Psoas muscle (tissue), 8 donors: ENCODE data around the gene WDR55. TPM values are rescaled to one million over a fixed set of nuclear protein-coding genes. Genes with fewer than 3 reads are reported as not detected.
"Not testable (repeated sequence)": the region's sequence is repeated elsewhere in the genome, so short reads cannot be mapped to it uniquely, and the experiment has no call there.

ENCODE experiments used
- ATAC-seq, 4 donors: fragments of 200-7000 bp; cut with Tn5 transposase; one replicate each; pipeline ENCODE4 v1.9.1; 2020; ENCODE audit warnings: moderate library complexity in 3 of 4, mild to moderate bottlenecking in 2 of 4
- DNase-seq, 2 donors: peaks; one replicate each; pipeline ENCODE4 v3.0.0-alpha.2; 2020
- H3K27ac ChIP-seq: fragments of 200-600 bp; one replicate; pipeline ENCODE4 v1.8.0; 2022
- H3K27me3 ChIP-seq, 3 donors: fragments of 200-600 bp in 1 of 3; one replicate each; pipeline versions ENCODE4 v1.6.1 to v1.8.0; 2013 to 2022; ENCODE audit warnings: low read length in 2 of 3, mild to moderate bottlenecking in 2 of 3, moderate library complexity in 1 of 3; ENCODE audit not compliant: insufficient read depth in 3 of 3
- H3K36me3 ChIP-seq, 2 donors: fragments of 200-600 bp in 1 of 2; one replicate each; pipeline versions ENCODE4 v1.6.1 to v1.8.0; 2013 to 2022; ENCODE audit warnings: low read depth in 1 of 2, mild to moderate bottlenecking in 1 of 2, moderate library complexity in 1 of 2; ENCODE audit not compliant: insufficient read depth in 1 of 2
- H3K4me1 ChIP-seq: fragments of 200-600 bp; one replicate; pipeline ENCODE4 v1.8.0; 2022
- H3K4me3 ChIP-seq: fragments of 200-600 bp; one replicate; pipeline ENCODE4 v1.8.0; 2022; ENCODE audit warnings: mild to moderate bottlenecking
- H3K9me3 ChIP-seq: fragments of 200-600 bp; one replicate; pipeline ENCODE4 v1.8.0; 2022
- WGBS, 3 donors: extraction: QIAGEN DNeasy Blood & Tissue Kit; methylation state at CpG; one replicate each; pipeline versions ENCODE4 v1.1.6 to v1.1.7; 2013; 5-methylcytosine and 5-hydroxymethylcytosine counted together
- intact Hi-C, 2 donors: fragments of 100-400 bp; cut with DNase I; formaldehyde crosslinking; loops; one replicate each; pipeline versions ENCODE4 v1.11.0 to v1.14.2; 2022
- polyA plus RNA-seq, 3 donors: library from polyadenylated mRNA; stranded (reverse); fragments of 200-250 nt; gene quantifications; one replicate each; pipeline ENCODE4 v1.2.3, GENCODE V29; 2013
- total RNA-seq, 4 donors: library from RNA; stranded (reverse); fragmentation: NEBNext Ultra II Directional in 2 of 4; extraction: Animal tissue kit (Norgen Biotek cat#: 25700) in 2 of 4; gene quantifications; one replicate each; pipeline versions ENCODE4 v1.2.1 to v1.2.4, GENCODE V29; 2021 to 2023
- TF ChIP-seq, protein P1 (sequence below): fragments of 200-600 bp; IDR thresholded peaks from one replicate; pipeline ENCODE4 v1.8.0; 2022; ENCODE audit warnings: antibody characterized with exemption
- donor health status: healthy with polysubstance abuse.
- donor health status: DM: no; HTN: no; CAD: no; lungs with moderate emphysema.
- donor health status: Bipolar disorder and iron deficiency.
- donor health status: healthy.
- donor health status: DM: yes; HTN: yes; CAD: no.
- donor health status: DM: no; HTN: no; CAD: no.
- donor health status: DM: no; HTN: no; CAD: no.
- donor health status: DM: yes; HTN: yes; CAD: no.

WDR55 gene
- total and polyA plus RNA-seq, 7 donors, result 9.9 to 33.4 (median 14.4) TPM

- ATAC-seq (no peak), DNase-seq (no peak)
- no peaks in the 10 kb centered on the region for H3K9me3 ChIP-seq
- TF ChIP-seq, protein P1, sequence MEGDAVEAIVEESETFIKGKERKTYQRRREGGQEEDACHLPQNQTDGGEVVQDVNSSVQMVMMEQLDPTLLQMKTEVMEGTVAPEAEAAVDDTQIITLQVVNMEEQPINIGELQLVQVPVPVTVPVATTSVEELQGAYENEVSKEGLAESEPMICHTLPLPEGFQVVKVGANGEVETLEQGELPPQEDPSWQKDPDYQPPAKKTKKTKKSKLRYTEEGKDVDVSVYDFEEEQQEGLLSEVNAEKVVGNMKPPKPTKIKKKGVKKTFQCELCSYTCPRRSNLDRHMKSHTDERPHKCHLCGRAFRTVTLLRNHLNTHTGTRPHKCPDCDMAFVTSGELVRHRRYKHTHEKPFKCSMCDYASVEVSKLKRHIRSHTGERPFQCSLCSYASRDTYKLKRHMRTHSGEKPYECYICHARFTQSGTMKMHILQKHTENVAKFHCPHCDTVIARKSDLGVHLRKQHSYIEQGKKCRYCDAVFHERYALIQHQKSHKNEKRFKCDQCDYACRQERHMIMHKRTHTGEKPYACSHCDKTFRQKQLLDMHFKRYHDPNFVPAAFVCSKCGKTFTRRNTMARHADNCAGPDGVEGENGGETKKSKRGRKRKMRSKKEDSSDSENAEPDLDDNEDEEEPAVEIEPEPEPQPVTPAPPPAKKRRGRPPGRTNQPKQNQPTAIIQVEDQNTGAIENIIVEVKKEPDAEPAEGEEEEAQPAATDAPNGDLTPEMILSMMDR, result no peak
- 84 to 90% (median 85%) methylated on average over 7 of the region's 7 CpGs for WGBS, 3 donors
- H3K27me3 ChIP-seq, result peaks cover 0 to 3% (median 3%) of the 10 kb centered on the region in 3 donors
- no peaks in the 10 kb centered on the region for H3K4me1 ChIP-seq
- no peak overlapping the region for H3K27ac ChIP-seq
- no peak overlapping the region for H3K4me3 ChIP-seq
- H3K36me3 ChIP-seq, result no peaks in the 10 kb centered on the region
- intact Hi-C loops, result loop anchor here in 1 of 2 donors (5.0 kb wide), 1 partner anchor 346 kb away; no protein-coding TSS in a partner anchor
Observed at GRCh38 chr5:140718266-140718592, 53.5 kb downstream of the WDR55 start.

DNA sequence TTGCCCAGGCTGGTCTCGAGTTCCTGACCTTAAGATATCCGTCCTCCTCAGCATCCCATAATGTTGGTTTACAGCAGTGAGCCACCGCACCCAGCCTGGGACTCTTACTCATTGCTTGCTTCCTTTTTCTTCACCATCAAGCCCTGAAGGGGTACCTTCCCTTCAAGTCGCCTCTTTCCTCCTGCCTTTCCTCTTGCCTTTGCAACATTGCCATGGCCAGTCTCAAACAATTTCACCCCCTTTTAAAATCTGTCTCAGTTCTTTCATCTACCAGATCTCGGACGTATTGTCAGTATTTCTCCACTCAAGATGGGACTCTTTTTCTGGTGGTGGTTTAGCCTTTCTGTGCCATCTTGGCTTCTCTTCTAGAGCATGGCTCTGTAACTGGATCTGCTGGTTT lies 56.0 kb downstream of the WDR55 start:
- H3K4me3 ChIP-seq, DNase-seq, H3K27me3 ChIP-seq, H3K4me1 ChIP-seq, H3K27ac ChIP-seq, H3K36me3 ChIP-seq, intact Hi-C loops, H3K9me3 ChIP-seq, ATAC-seq: not testable (repeated sequence)
- WGBS, 3 donors, result 50 to 73% (median 58%) methylated on average over 5 to 6 of the region's 6 CpGs

- H3K9me3 ChIP-seq, H3K4me3 ChIP-seq, intact Hi-C loops, ATAC-seq, H3K4me1 ChIP-seq, H3K27me3 ChIP-seq, H3K36me3 ChIP-seq, H3K27ac ChIP-seq, DNase-seq: not testable (repeated sequence)
- 76 to 78% (median 77%) methylated on average over 4 to 5 of the region's 5 CpGs for WGBS, 3 donors
Observed at GRCh38 chr5:140721395-140721794, 56.7 kb downstream of the WDR55 start.

Other genes starting within 250 kb of the WDR55 start
- gene EIF4EBP3, start 117.2 kb upstream of the WDR55 start, total RNA-seq, result 100 to 1,000 TPM in 1 of 4 donors, 10 to 100 TPM in 3; 31.7 to 116 (median 40.5) TPM
- 10 to 100 TPM; 43.8 to 81.8 (median 64.2) TPM for gene EIF4EBP3, start 117.2 kb upstream of the WDR55 start, polyA plus RNA-seq
- gene SRA1, start 107.4 kb upstream of the WDR55 start, total RNA-seq, result 10 to 100 TPM; 33.4 to 58.5 (median 37.6) TPM
- gene SRA1, start 107.4 kb upstream of the WDR55 start, polyA plus RNA-seq, result 10 to 100 TPM; 36.9 to 78.0 (median 58.6) TPM
- gene APBB3, start 100.3 kb upstream of the WDR55 start, total RNA-seq, result 10 to 100 TPM in 3 of 4 donors, 1 to 10 TPM in 1; 9.5 to 25.4 (median 16.4) TPM
- 1 to 10 TPM; 4.3 to 7.6 (median 6.6) TPM for gene APBB3, start 100.3 kb upstream of the WDR55 start, polyA plus RNA-seq
- 100 to 1,000 TPM in 3 of 4 donors, 10 to 100 TPM in 1; 95.7 to 129 (median 117) TPM for gene SLC35A4, start 100.1 kb upstream of the WDR55 start, total RNA-seq
- 100 to 1,000 TPM in 1 of 3 donors, 10 to 100 TPM in 2; 49.9 to 149 (median 99.6) TPM for gene SLC35A4, start 100.1 kb upstream of the WDR55 start, polyA plus RNA-seq
- 10 to 100 TPM; 13.9 to 43.9 (median 18.0) TPM for gene CD14, start 31.7 kb upstream of the WDR55 start, total RNA-seq
- 1 to 10 TPM; 4.9 to 9.0 (median 7.3) TPM for gene CD14, start 31.7 kb upstream of the WDR55 start, polyA plus RNA-seq
- 1 to 10 TPM; 3.6 to 4.9 (median 4.1) TPM for gene TMCO6, start 25.5 kb upstream of the WDR55 start, total RNA-seq
- gene TMCO6, start 25.5 kb upstream of the WDR55 start, polyA plus RNA-seq, result 1 to 10 TPM; 5.2 to 8.1 (median 6.4) TPM
- 100 to 1,000 TPM in 2 of 4 donors, 10 to 100 TPM in 2; 82.6 to 136 (median 113) TPM for gene NDUFA2, start 17.3 kb upstream of the WDR55 start, total RNA-seq
- 100 to 1,000 TPM; 216 to 276 (median 252) TPM for gene NDUFA2, start 17.3 kb upstream of the WDR55 start, polyA plus RNA-seq
- gene IK, start 17.1 kb upstream of the WDR55 start, total RNA-seq, result 10 to 100 TPM; 74.8 to 99.2 (median 83.4) TPM
- 100 to 1,000 TPM in 1 of 3 donors, 10 to 100 TPM in 2; 96.5 to 169 (median 98.3) TPM for gene IK, start 17.1 kb upstream of the WDR55 start, polyA plus RNA-seq
- 1 to 10 TPM in 2 of 4 donors, under 1 TPM in 2; 0.30 to 1.3 (median 0.87) TPM for gene DND1, start 8.7 kb downstream of the WDR55 start, total RNA-seq
- 1 to 10 TPM in 1 of 3 donors, under 1 TPM in 2; 0.37 to 1.5 (median 0.61) TPM for gene DND1, start 8.7 kb downstream of the WDR55 start, polyA plus RNA-seq
- gene HARS1, start 26.5 kb downstream of the WDR55 start, total RNA-seq, result 10 to 100 TPM; 29.5 to 48.1 (median 38.9) TPM
- 10 to 100 TPM; 39.1 to 58.0 (median 45.2) TPM for gene HARS1, start 26.5 kb downstream of the WDR55 start, polyA plus RNA-seq
- 10 to 100 TPM; 19.8 to 35.1 (median 23.2) TPM for gene HARS2, start 26.6 kb downstream of the WDR55 start, total RNA-seq
- 10 to 100 TPM; 23.8 to 40.9 (median 38.0) TPM for gene HARS2, start 26.6 kb downstream of the WDR55 start, polyA plus RNA-seq
- gene ZMAT2, start 35.5 kb downstream of the WDR55 start, total RNA-seq, result 10 to 100 TPM; 44.7 to 54.5 (median 47.5) TPM
- 100 to 1,000 TPM in 1 of 3 donors, 10 to 100 TPM in 2; 78.0 to 136 (median 81.4) TPM for gene ZMAT2, start 35.5 kb downstream of the WDR55 start, polyA plus RNA-seq
- under 1 TPM in 1 of 4 donors, not detected in 3; 0.10 TPM for gene PCDHA1, start 121.2 kb downstream of the WDR55 start, total RNA-seq
- gene PCDHA1, start 121.2 kb downstream of the WDR55 start, polyA plus RNA-seq, result not detected
- gene PCDHA2, start 129.9 kb downstream of the WDR55 start, total RNA-seq, result under 1 TPM in 1 of 4 donors, not detected in 3; 0.18 TPM
- gene PCDHA2, start 129.9 kb downstream of the WDR55 start, polyA plus RNA-seq, result not detected
- under 1 TPM in 1 of 4 donors, not detected in 3; 0.12 TPM for gene PCDHA3, start 136.2 kb downstream of the WDR55 start, total RNA-seq
- gene PCDHA3, start 136.2 kb downstream of the WDR55 start, polyA plus RNA-seq, result under 1 TPM in 1 of 3 donors, not detected in 2; 0.03 TPM
- gene PCDHA4, start 142.2 kb downstream of the WDR55 start, total RNA-seq, result under 1 TPM in 2 of 4 donors, not detected in 2; 0.06 to 0.08 TPM
- under 1 TPM; 0.01 to 0.06 (median 0.01) TPM for gene PCDHA4, start 142.2 kb downstream of the WDR55 start, polyA plus RNA-seq
- not detected for gene PCDHA5, start 156.7 kb downstream of the WDR55 start, total RNA-seq
- gene PCDHA5, start 156.7 kb downstream of the WDR55 start, polyA plus RNA-seq, result under 1 TPM in 1 of 3 donors, not detected in 2; 0.01 TPM
- gene PCDHA6, start 163.1 kb downstream of the WDR55 start, total RNA-seq, result not detected
- not detected for gene PCDHA6, start 163.1 kb downstream of the WDR55 start, polyA plus RNA-seq
- under 1 TPM in 1 of 4 donors, not detected in 3; 0.08 TPM for gene PCDHA7, start 169.4 kb downstream of the WDR55 start, total RNA-seq
- under 1 TPM in 2 of 3 donors, not detected in 1; 0.01 to 0.07 TPM for gene PCDHA7, start 169.4 kb downstream of the WDR55 start, polyA plus RNA-seq
- under 1 TPM in 1 of 4 donors, not detected in 3; 0.12 TPM for gene PCDHA8, start 176.3 kb downstream of the WDR55 start, total RNA-seq
- gene PCDHA8, start 176.3 kb downstream of the WDR55 start, polyA plus RNA-seq, result under 1 TPM in 1 of 3 donors, not detected in 2; 0.01 TPM
- under 1 TPM in 1 of 4 donors, not detected in 3; 0.04 TPM for gene PCDHA9, start 183.5 kb downstream of the WDR55 start, total RNA-seq
- under 1 TPM in 1 of 3 donors, not detected in 2; 0.01 TPM for gene PCDHA9, start 183.5 kb downstream of the WDR55 start, polyA plus RNA-seq
- under 1 TPM in 2 of 4 donors, not detected in 2; 0.11 to 0.12 TPM for gene PCDHA10, start 191.0 kb downstream of the WDR55 start, total RNA-seq
- gene PCDHA10, start 191.0 kb downstream of the WDR55 start, polyA plus RNA-seq, result under 1 TPM in 1 of 3 donors, not detected in 2; 0.05 TPM
- under 1 TPM in 1 of 4 donors, not detected in 3; 0.06 TPM for gene PCDHA11, start 204.1 kb downstream of the WDR55 start, total RNA-seq
- under 1 TPM in 2 of 3 donors, not detected in 1; 0.01 to 0.03 TPM for gene PCDHA11, start 204.1 kb downstream of the WDR55 start, polyA plus RNA-seq
- gene PCDHA12, start 210.4 kb downstream of the WDR55 start, total RNA-seq, result not detected
- gene PCDHA12, start 210.4 kb downstream of the WDR55 start, polyA plus RNA-seq, result under 1 TPM in 2 of 3 donors, not detected in 1; 0.01 to 0.06 TPM
- gene PCDHA13, start 217.2 kb downstream of the WDR55 start, total RNA-seq, result not detected
- not detected for gene PCDHA13, start 217.2 kb downstream of the WDR55 start, polyA plus RNA-seq